ENCODE results near the gene C1QTNF1. TPM values are rescaled to one million over a fixed set of nuclear protein-coding genes. Genes with fewer than 3 reads are reported as not detected.

Gene C1QTNF1
- total RNA-seq, 4 donors from 2014 or later, result 58.8 to 135 (median 73.7) TPM

DNA sequence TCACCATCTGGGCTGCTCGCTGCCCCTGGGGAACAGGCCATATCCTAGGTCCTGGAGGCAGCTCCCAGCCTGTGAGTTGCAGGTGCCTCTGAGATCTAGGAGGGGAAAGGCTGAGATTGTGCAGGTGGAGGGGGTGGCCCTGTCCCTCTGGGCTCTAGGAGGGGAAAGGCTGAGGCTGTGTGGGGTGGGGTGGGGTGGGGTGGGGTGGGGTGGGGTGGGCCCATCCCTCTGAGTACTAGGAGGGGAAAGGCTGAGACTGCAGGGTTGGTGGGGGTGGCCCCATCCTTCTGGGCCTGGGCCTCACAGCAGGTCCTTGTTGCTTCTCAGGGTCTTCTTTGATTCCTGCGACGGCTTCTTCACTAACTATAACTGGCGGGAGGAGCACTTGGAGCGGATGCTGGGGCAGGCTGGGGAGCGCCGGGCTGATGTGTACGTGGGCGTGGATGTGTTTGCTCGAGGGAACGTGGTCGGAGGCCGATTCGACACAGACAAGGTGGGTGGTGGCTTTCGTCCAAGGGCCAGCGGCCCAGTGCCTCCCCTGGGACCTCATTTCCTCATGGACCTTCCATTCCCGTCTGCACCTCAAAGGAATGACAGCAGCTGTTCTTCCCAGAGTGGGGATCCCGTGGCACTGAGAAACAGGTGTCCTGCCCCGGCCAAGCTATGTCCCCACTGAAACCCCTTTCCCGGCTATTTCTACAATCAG lies 57.8 kb downstream of the C1QTNF1 start:
- intact Hi-C loops (cut with DNase I), result no loop called here
- H3K4me3 ChIP-seq (replicated peaks in 1 of 3), result no peak overlapping the region
- WGBS, 2 donors, result 85 to 89% methylated on average over 19 to 20 of the region's 20 CpGs
- no peaks in the 10 kb centered on the region for H3K9me3 ChIP-seq
- no peak overlapping the region for H3K27ac ChIP-seq
- TF ChIP-seq POLR2A (IDR thresholded peaks at IDR 0.05), result no peak
- TF ChIP-seq, protein P1, sequence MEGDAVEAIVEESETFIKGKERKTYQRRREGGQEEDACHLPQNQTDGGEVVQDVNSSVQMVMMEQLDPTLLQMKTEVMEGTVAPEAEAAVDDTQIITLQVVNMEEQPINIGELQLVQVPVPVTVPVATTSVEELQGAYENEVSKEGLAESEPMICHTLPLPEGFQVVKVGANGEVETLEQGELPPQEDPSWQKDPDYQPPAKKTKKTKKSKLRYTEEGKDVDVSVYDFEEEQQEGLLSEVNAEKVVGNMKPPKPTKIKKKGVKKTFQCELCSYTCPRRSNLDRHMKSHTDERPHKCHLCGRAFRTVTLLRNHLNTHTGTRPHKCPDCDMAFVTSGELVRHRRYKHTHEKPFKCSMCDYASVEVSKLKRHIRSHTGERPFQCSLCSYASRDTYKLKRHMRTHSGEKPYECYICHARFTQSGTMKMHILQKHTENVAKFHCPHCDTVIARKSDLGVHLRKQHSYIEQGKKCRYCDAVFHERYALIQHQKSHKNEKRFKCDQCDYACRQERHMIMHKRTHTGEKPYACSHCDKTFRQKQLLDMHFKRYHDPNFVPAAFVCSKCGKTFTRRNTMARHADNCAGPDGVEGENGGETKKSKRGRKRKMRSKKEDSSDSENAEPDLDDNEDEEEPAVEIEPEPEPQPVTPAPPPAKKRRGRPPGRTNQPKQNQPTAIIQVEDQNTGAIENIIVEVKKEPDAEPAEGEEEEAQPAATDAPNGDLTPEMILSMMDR (IDR thresholded peaks at IDR 0.05), result no peak
- DNase-seq, result no peak
- H3K4me1 ChIP-seq, result no peaks in the 10 kb centered on the region
- no peaks in the 10 kb centered on the region for H3K27me3 ChIP-seq
- H3K36me3 ChIP-seq, result peaks cover 29 to 47% of the 10 kb centered on the region in 2 donors

DNA sequence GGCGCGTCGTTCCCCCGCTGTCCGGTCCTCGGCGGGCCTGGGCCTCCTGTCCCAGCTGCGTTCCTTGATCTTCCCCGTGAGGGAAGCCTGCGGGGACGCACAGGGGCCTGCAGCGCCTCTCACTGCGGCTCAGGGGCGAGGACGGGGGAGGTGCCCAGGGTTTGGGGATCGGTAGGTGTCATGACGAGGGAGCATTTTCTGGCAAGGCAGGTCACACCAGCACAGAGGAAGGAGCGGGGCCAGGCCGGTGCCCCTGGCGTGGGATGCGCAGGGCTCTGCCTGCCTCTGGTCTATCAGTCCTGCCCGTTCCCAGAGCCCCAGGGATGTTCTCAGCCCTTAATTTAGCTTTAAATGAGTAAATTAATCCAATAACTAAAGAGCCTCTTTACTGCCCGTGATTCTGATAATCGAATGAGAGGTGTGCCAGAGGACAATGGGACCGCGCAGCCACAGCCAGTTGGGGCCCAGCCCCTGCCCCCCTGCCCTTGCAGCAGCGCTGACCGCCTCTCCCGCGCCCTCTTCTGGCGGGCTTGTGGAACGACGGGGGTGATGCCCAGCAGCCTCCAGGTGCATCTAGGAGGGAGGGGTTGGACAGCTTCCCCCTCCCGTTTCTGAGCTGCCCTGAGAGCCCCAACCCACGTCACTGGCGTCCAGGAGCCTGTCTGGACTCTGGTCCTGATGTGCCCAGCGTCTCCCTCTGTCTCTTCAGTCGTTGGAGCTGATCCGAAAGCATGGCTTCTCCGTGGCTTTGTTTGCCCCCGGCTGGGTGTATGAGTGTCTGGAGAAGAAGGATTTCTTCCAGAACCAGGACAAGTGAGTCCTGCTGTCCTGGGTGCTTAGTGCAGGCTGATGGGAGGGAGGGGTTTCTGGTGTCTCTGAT lies 58.6 kb downstream of the C1QTNF1 start:
- TF ChIP-seq POLR2A (IDR thresholded peaks at IDR 0.05), result no peak
- TF ChIP-seq, protein P1 (IDR thresholded peaks at IDR 0.05), result peak; percentile 42 to 77 (median 47)
- H3K4me1 ChIP-seq, result no peaks in the 10 kb centered on the region
- no peaks in the 10 kb centered on the region for H3K27me3 ChIP-seq
- peaks cover 29 to 47% of the 10 kb centered on the region in 2 donors for H3K36me3 ChIP-seq
- WGBS, 2 donors, result 76% methylated on average over 34 to 39 of the region's 41 CpGs
- intact Hi-C loops (cut with DNase I), result no loop called here
- H3K27ac ChIP-seq, result no peak overlapping the region
- no peak overlapping the region for H3K4me3 ChIP-seq (replicated peaks in 1 of 3)
- peak; percentile 22 to 27 for DNase-seq
- H3K9me3 ChIP-seq, result no peaks in the 10 kb centered on the region

DNA sequence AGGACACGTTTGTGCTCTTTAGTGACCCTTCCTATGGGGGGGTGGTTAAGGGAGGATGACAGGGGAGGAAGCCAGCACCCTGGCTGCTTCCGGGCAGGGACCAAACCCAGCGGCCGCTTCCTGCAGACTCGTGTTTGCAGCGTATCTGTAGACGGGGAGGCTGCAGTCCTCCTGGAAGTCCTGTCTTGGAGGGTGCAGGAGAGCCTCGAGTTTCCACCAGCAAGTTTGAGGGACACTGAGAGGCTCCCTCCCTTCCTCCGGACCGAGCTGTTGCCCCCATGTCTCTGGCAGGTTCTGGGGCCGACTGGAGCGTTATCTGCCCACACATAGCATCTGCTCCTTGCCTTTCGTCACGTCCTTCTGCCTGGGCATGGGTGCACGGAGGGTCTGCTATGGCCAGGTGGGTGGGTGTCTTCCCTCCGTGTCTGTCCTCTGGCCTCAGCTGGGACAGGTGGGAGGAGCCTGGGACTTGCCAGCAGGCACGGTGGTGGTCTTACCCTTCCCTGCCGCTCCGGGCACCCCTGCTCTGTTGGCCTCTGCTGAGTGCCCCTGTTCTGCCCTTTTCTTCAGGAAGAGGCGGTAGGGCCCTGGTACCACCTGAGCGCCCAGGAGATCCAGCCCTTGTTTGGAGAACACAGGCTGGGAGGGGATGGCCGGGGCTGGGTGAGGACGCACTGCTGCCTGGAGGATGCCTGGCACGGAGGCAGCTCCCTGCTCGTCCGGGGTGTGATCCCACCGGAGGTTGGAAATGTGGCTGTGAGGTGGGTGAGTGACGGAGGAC lies 59.4 kb downstream of the C1QTNF1 start:
- H3K4me3 ChIP-seq (replicated peaks in 1 of 3), result no peak overlapping the region
- H3K9me3 ChIP-seq, result no peaks in the 10 kb centered on the region
- H3K36me3 ChIP-seq, result peaks cover 29 to 47% of the 10 kb centered on the region in 2 donors
- no peaks in the 10 kb centered on the region for H3K4me1 ChIP-seq
- H3K27me3 ChIP-seq, result no peaks in the 10 kb centered on the region
- DNase-seq, result no peak
- no peak overlapping the region for H3K27ac ChIP-seq
- intact Hi-C loops (cut with DNase I), result no loop called here
- TF ChIP-seq, protein P1 (IDR thresholded peaks at IDR 0.05), result no peak
- TF ChIP-seq POLR2A (IDR thresholded peaks at IDR 0.05), result no peak
- 89 to 92% methylated on average over 15 to 28 of the region's 28 CpGs for WGBS, 2 donors

DNA sequence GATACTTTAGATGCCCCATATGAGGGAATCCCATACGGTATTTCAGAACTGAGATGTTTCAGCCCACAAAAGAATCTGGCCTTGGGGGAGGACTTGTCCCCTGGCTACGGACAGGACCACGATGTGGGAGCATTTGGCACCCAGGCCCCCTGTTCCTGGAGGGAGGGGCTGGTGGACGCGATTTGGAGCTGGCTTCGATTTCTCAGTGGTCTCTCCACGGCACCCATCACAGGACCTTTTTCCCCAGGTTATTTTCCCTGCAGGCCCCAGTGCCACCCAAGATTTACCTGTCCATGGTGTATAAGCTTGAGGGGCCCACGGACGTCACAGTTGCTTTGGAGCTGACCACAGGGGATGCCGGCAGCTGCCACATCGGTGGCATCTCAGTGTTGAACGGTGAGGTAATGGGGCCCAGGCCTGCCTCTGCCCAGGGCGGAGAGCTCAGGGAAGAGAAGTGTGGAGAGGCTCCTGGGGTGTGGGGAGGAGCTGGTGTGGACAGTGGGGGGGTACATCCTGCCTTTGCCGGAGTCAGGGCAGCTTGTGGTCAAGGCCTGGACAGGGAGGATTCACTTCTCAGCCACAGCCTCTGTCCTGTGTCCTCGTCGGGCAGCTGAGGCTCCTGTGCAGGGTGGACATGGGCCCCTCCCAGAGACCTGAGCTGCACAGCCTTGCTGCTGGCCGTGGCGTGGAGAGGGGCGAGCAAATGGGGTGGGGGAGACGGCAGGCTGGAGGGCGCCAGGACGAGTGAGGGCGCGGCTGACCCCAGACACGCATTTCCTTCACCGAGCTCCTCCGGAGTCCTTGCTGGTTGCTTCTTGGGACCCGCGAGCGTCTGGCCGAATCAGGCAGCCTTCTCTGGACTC lies 60.6 kb downstream of the C1QTNF1 start:
- 96% methylated on average over 25 to 31 of the region's 31 CpGs for WGBS, 2 donors
- TF ChIP-seq, protein P1 (IDR thresholded peaks at IDR 0.05), result no peak
- TF ChIP-seq POLR2A (IDR thresholded peaks at IDR 0.05), result no peak
- no peak overlapping the region for H3K4me3 ChIP-seq (replicated peaks in 1 of 3)
- peaks cover 26 to 41% of the 10 kb centered on the region in 2 donors for H3K36me3 ChIP-seq
- no peaks in the 10 kb centered on the region for H3K9me3 ChIP-seq
- H3K27ac ChIP-seq, result no peak overlapping the region
- intact Hi-C loops (cut with DNase I), result no loop called here
- no peaks in the 10 kb centered on the region for H3K27me3 ChIP-seq
- DNase-seq, result no peak
- no peaks in the 10 kb centered on the region for H3K4me1 ChIP-seq

All from thyroid gland (tissue), 4 donors.